DMS53 treated with DMSO at 0.1 percent for 48 hours (cell line): ENCODE data around the gene IDH3G.
A peak's percentile ranks its signal among the peaks of the same experiment; 100 is the strongest.

Source experiments
- DNase-seq: peaks from one replicate; lab custom pipeline; 2025; ENCODE audit not compliant: unreplicated experiment; lab: John Stamatoyannopoulos, UW

The IDH3G gene

GRCh38 chrX:153773741-153774575, 20.2 kb downstream of the IDH3G start:
- DNase-seq: no peak

GRCh38 chrX:153773218-153773611, 21.0 kb downstream of the IDH3G start:
- no peak for DNase-seq

- no peak for DNase-seq
Measured at GRCh38 chrX:153772316-153773217, 21.6 kb downstream of the IDH3G start.

DNA sequence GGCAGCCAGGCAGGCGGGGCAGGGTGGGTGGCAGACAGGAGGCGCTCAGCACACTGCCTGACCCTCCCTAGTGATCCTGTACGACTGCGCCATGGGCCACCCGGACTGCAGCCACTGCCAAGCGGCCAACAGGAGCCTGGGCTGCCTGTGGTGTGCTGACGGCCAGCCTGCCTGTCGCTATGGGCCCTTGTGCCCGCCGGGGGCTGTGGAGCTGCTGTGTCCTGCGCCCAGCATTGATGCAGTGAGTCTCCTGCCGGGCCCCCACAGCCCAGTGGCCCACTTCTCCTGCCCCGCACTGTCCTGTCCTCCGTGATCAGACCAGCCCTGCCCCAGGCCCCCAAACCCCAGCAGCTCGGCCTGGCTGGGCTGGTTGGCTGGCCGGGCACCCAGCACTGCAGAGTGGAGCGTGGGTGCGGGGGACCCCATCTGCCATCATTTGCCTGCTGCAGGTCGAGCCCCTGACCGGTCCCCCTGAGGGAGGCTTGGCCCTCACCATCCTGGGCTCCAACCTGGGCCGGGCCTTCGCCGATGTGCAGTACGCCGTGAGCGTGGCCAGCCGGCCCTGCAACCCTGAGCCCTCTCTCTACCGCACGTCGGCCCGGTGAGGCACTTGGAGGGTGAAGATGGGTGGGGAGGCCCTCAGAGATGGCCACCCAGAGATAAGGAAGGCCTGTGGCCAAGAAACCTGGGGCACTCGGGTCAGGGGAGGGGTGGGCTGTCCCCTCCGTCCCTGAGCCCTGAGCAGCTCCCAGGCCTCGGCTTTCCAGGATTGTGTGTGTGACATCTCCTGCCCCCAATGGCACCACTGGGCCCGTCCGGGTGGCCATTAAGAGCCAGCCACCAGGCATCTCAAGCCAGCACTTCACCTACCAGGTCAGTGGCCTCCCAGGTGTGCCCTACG, 22.5 kb downstream of the IDH3G start:
- no peak for DNase-seq

GRCh38 chrX:153770601-153771414, 23.4 kb downstream of the IDH3G start:
- DNase-seq: no peak

DNA sequence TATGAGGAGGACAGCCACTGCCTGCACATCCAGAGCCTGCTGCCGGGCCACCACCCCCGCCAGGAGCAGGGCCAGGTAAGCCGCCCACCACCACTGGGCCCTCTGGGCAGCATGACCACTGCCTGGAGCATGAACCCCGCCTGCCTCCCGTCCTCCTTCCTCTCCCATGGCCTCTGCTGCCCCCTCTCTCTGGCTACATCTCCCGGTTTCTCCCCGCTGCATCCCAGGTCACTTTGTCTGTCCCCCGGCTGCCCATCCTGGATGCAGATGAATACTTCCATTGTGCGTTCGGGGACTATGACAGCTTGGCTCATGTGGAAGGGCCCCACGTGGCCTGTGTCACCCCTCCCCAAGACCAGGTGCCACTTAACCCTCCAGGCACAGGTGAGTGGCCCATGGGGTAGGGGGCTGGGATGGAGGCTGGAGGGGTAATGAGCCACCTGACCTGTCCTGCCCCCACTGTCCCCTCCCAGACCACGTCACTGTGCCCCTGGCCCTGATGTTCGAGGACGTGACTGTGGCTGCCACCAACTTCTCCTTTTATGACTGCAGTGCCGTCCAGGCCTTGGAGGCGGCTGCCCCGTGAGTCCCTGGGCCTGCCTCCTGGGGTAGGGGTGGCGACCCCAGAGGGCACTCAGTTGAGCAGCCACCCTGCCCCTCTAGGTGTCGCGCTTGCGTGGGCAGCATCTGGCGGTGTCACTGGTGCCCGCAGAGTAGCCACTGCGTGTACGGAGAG, 24.1 kb downstream of the IDH3G start:
- no peak for DNase-seq

- DNase-seq: no peak
Measured at GRCh38 chrX:153769158-153769864, 24.9 kb downstream of the IDH3G start.

DNA sequence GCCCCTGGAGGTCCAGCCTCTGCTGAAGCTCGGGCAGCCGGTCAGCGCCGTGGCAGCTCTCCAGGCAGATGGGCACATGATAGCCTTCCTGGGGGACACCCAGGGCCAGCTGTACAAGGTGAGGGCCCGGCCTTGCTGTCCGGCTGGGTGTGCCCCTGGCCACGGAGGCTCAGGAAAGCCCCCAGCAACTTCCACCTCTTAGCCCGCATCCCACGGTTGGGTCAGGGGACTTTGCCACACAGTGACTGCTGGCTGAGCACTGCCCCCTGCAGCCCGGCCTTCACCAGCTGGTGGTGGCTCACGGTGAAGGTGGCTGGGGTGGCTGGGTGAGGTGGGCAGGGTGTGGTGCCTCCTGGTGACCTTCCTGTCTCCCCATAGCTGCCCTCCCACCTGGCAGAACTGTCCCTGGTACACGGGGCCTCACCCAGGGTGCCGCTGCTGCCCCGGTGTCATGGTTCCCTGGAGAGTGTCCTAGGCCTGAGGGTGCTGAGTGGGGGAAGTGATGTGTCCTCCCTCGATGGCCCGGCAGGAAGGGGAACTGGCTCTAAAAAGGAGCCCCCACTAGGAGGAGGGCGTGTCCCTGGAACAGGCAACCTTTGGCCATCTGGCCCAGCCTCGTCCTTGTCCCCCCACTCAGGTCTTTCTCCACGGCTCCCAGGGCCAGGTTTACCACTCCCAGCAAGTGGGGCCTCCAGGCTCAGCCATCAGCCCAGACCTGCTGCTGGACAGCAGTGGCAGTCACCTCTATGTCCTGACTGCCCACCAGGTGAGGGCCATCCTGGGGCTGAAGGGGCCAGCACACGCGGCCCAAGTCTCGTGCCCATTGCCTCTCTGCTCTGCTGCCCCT, 25.6 kb downstream of the IDH3G start:
- DNase-seq: no peak

- no peak for DNase-seq
Measured at GRCh38 chrX:153767674-153768055, 26.5 kb downstream of the IDH3G start.

- DNase-seq: no peak
Measured at GRCh38 chrX:153766871-153767673, 27.1 kb downstream of the IDH3G start.

DNA sequence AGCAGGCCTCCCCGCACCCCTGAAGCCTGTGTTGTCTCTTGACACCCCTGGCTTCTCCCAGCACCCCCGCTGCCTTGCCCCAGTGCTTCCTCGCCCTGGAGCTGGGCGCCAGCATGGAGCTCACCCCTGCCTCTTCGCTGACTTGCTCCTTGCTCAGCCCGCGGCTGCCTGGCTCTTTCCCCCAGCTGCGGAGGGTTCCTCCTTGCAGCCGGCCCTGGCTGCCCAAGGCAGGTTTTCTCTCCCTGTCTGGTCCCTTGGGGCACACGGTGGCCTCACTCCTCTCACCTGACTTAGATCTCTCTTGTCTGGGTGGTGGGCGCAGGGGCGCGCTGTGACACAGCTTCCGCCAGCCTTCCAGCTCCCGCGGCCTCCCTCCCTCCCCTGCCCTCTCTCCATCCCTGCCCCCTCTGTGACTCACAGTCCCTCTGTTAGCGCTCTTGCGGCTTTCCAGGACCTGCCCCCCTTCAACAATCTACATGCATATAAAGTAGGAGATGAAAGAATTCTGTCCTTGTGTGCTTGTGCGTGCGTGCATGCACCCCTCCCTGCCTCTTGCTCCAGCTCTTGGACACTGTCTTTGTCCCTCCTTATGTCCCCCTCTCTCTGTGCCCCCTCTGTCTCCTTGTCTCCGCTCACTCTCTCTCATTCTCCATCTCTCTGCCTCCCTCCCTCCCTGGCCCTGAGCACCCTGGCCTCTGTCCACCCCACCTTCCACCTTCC, 27.9 kb downstream of the IDH3G start:
- no peak for DNase-seq

DNA sequence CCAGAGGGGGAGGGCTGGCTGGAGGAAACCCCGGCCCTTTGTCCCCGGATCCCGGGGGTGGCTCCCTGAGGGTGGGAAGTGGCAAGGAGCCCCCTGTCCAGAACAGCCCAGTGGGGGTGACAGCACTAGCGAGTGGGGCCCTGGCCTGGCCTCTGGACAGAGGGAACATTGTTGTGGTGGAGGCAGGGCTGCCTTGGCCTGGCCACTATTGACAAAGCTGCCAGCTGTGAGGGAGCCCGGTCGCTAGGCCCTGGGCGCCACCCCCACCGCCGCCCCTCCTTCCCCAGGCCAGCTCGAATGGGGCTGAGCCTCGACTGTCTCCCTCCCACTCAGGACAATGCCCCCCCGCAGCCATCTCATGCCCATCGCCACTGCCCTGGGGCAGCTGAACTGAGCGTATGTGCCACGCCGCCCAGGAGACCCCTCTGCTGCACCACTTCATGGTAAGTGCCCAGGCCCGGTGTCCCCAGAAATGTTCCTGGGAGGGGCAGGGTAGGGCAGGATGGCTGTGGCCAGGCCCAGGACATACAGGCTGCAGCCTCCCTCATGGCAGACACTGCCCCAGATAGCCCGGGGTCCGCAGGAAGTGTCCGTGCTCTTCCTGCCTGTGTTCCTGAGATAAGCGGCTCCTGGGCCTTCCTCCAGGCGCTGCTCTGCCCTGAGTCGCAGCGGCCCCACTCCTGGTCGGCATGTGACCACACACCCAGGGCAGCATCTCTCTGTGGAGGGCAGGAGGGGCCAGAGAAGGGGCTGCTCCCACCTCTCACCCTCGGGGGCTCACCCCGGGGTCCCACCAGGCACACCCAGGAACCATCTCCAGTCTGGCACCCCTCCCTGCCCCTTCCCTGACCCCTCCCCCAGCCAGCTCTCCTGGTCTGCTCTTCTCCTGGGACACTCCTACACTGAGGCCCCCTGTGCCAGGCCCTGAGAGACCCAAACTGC, 28.8 kb downstream of the IDH3G start:
- DNase-seq: no peak

DNA sequence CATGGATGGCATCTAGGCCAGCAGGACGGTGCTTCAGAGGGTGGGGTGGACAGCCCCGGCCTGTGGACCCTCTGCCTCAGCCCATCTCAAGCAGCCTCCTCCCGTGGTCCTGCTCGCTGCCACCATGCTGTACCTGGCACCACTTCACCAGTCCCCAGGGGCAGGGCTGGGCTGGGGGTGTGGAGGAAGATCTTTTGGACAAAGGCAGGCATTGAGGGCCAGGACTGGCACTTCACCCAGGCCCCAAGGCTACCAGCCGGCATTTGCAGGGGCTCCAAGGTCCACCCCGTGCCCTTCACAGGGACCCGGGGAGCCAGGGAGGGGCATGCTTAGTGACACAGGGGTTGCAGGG, 29.4 kb downstream of the IDH3G start:
- DNase-seq: no peak

DNA sequence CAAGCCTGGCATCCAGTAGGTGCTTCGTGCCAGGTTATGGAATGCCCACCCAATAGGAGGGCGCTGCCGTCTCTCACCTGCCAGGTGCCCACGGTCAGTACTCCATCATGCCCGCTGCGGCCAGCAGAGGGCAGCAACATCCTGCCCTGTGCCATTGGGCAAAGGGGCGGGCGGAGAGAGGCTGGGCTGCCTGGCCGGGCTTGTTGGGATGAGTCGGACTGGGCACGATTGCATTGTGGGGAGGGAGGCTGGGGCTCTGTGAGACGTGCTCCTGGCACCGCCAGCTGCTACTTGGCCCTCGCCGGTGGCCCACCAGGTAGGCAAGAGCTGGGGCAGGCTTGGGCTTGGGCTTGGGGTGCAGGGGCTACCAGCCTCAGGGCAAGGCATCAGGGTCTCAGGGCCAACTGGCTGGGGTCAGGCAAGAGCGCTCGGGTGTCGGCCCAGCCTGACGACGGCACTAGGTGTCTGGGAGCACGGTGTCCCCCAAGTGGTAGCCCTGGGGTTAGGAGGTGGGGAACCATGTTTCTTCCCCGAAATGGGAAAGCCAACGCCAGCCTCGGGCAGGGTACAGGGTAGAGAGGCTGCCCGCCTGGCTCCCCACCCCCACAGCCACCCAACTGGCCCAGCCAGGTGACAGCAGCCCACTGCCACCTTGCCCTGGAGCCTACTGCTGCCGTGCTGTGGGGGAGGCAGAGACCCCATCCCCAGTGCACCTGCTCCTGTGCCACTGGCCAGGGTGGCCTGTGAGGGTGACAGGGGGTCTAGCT, 30.0 kb downstream of the IDH3G start, which contains the start of gene PLXNB3:
PLXNB3 (plus strand) TSS at position 261 of the 767 bp plus-strand sequence. CDS start 1,287 bp downstream, outside the sequence.
- peak; percentile 63 for DNase-seq
